GM04503 (cell line): ENCODE measurements around the gene NUP210L.
A peak's percentile ranks its signal among the peaks of the same experiment; 100 is the strongest.
"Not testable (repeated sequence)": the region's sequence is repeated elsewhere in the genome, so short reads cannot be mapped to it uniquely, and the experiment has no call there.

Source experiments
- DNase-seq: peaks from one replicate; pipeline ENCODE4 v3.0.0-alpha.2; 2012; ENCODE audit warnings: low read depth

NUP210L gene

DNA sequence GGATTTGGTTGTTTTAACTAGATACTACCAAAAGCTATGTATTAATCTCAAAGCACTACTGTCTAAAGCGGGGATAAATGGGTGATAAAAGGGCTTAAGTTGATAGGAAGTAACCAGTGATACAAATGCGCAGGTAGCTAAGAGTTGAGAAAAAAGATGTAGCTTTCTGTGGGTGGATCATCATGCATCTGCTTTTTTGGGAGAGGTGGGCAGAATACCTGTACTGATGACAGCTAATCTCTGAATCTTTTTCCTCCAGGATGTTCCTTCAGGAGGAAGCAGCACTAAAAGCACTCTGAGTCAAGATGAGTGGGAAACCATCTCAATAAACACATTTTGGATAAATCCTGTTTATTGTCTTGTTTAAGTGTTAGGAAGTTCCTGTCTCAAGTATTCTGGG, 163.1 kb downstream of the NUP210L start:
- no peak for DNase-seq

DNA sequence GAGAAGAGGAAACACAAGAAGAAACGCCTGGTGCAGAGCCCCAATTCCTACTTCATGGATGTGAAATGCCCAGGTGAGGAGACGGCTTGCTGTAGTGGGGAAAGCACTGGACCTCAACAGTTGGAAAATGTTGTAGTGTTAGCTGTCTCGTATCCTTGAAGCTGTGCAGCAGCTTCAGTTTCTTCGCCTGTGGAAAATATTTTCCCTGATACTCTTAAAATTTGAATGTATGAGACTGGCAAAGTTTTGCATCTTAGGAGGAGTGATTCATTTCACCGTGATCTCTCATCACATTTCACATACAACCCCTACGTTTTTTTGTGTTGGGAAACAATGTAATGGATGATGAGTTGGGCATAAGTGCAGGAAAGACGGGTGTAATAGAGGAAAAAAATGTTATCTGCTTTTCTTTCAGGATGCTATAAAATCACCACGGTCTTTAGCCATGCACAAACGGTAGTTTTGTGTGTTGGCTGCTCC, 163.7 kb downstream of the NUP210L start:
- no peak for DNase-seq

GRCh38 chr1:153990468-153991150, 164.3 kb downstream of the NUP210L start, which contains the start of gene RPS27:
Gene RPS27 (plus strand): TSS chr1:153990762. CDS start chr1:153990797, 35 bp downstream.
- DNase-seq: peak; percentile 87

- DNase-seq: no peak
Observed at GRCh38 chr1:153987621-153988020, 167.3 kb downstream of the NUP210L start.

DNA sequence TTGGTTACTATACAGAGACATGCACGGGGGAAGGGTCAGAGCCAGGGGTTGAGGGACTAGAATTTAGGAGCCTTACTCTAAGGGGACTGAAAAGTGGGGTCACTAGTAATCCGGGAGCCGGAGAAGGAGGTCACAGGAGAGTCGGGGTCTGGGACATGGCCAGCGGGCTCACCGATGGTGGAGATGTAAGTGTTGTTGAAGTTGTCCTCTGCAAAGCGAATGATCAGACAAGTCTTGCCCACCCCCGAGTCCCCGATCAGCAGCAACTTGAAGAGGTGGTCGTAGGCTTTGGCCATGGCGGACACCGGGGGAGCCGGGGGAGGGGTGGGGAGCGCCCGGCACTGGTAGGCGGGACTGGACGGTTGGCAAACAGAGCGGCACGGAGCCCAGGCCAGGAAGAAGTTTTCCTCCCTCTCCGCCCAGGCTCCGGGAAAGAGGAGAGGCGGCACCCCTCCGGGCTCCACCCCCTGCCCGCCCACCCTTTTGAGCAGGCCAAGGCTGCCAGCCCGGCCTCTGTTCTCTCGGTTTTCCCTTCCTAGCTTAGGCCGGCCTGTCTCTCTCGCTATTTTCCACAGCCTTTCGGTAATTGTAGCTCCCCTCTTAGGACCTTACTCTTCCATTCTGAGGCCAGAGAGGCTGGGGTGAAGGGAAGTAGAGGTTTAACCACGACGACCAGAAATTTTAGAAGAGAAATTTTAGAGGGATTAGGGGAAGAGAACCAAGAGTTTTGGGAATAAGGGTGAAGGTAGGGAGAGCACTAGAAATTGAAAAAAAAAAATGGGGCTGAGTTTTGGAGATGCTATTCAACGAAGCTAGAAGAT, 168.7 kb downstream of the NUP210L start, which contains the start of gene RAB13:
Gene RAB13, minus strand, starts transcription at position 399 of the 821 bp plus-strand sequence. Its CDS starts 103 bp downstream, at position 296.
- no peak for DNase-seq

DNA sequence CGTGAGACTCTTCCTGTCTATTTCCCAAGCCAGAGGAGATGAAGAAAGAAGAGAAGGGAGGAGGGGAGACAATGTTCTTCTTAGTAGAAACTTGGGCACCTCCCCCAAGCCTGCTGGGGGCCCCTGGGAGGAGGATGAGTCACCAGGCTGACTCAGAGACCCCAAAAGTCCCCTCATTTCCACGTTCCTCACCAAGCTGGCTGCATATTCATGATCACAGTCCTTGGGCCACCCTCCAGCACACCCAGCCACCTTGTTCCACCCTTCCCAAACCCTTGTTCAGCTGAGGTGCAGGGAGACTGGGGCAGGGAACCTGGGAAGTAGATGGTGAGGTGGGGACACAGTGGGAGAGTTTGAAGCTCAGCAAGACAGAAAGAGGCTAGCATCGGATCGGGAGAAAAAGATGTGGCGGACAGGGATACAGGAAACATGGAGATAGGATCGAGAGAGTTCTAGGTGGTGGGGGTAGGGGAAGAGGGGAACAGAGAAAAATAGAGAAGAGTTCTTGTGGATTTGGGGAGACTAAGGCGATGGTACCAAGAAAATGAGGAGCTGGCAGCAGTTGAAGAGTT, 169.4 kb downstream of the NUP210L start:
- DNase-seq: no peak

GRCh38 chr1:153984123-153984894, 170.6 kb downstream of the NUP210L start:
- DNase-seq: no peak

- DNase-seq: not testable (repeated sequence)
Observed at GRCh38 chr1:153981735-153982134, 173.1 kb downstream of the NUP210L start.

DNA sequence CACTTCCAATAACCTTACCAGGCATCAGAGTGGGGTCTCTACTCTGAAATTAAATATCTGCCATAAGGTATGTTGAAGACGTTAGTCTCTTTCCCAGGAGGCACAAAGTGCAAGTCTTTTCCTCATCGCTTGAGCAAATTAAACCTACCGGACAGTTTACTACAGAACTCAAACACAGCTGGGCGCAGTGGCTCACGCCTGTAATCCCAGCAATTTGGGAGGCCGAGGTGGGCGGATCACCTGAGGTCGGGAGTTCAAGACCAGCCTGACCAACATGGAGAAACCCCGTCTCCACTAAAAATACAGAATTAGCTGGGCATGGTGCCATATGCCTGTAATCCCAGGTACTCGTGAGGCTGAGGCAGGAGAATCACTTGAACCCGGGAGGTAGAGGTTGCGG, 175.8 kb downstream of the NUP210L start:
- not testable (repeated sequence) for DNase-seq

GRCh38 chr1:153978274-153978909, 176.5 kb downstream of the NUP210L start:
- DNase-seq: no peak

DNA sequence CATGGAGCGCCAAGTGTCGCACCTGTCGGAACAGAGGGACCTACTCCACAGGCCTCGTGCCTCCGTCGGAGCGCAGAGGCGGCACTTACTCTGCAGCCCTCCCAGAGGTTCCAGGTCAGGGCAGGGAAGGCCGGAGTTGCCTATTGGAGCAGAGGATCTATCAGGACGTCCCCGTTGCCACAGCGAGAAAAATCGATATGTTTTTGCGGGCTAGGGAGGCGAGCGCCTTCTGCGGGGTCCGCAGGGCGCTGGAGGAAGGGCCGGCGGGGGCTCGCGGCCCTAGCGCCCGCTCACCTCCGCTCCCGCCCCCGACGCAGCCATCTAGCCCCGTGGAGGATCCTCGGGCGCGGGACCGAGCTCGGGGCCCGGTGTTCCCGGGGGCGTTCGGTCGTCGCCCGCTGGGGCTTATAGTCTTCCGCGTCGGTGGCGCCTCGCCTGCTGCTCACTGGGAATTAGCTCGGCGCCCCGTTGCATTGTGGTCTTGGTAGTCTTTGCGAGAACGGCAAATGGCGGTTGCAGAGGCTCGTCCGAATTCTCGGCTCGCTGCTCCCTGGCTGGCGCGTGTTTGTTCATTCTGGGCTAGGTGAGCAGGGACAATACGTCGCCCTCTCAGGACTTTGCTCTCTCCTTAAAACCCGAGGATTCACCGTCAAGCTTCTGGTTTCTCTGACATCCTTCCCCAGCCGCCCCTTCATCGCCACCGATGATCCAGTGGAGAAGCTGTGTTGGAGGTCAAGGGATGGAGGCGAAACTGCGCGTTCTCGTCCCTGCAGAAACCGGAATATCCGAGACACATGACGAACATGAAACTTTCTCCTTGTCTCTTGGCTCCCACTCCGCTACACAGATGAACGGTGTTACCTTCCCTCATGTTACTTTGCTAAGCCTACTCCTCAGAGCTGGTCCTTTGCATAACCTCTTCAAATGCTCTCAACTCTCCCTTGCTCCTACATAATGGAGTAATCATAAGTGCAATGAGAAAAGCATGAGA, 177.3 kb downstream of the NUP210L start, which contains the start of gene JTB:
Gene JTB, minus strand, starts transcription at position 425 of the 991 bp plus-strand sequence. Its CDS starts 422 bp downstream, at position 3.
- no peak for DNase-seq

DNA sequence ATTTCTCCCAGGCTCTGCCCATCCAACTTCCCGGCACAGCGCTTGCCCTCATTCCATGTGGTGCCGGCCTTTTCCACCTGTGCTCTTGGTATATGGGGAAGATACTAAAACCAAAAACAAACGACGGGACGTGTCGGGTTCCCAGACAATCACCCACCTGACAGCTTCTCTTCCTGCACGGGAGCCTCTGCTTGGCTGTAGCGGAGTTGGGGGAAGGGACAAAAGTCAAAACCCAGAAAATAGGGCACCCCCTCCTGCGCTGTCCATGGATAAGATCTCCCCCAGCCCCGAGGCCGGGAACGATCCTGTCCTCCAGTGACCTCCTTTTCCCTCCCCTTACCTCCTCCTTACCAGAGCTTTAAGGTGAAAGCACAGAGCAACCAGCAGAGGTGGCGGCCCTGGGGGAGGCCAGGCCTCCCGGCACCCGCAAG, 178.0 kb downstream of the NUP210L start:
- DNase-seq: no peak

GRCh38 chr1:153973525-153973924, 181.3 kb downstream of the NUP210L start:
- no peak for DNase-seq

DNA sequence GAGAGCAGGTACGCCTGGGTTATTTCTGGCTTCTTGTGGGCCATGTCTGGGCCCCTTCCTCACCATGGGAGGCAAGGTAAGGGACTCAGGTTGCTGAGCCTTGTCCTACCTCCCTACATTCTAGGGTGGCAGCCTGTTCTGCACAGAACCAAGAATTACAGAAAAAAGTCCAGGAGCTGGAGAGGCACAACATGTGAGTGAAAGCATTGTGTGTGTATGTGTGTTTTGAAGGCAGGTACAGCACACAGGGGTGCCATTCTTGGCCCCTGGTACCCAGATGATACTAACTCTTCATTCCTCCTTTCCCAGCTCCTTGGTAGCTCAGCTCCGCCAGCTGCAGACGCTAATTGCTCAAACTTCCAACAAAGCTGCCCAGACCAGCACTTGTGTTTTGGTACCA, 181.8 kb downstream of the NUP210L start:
- no peak for DNase-seq

DNA sequence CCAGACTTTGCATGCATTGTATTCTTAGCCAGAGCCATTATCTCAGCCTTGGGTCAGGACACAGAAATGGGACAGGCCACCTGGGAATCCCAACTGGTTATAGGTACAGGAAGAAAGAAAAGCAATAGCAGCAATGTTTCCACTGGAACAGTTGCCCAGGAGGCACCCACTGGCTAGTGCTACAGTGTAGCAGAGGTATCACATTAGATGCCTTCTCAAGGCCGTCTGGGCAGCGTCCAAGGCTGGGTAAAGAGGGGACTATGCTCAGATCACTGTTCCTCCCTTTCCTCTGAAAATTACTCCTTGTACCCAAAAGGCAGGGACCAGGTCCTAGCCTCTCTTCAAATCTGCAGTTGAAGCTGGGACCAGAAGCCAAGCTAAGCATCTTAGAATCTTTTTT, 184.5 kb downstream of the NUP210L start:
- no peak for DNase-seq

DNA sequence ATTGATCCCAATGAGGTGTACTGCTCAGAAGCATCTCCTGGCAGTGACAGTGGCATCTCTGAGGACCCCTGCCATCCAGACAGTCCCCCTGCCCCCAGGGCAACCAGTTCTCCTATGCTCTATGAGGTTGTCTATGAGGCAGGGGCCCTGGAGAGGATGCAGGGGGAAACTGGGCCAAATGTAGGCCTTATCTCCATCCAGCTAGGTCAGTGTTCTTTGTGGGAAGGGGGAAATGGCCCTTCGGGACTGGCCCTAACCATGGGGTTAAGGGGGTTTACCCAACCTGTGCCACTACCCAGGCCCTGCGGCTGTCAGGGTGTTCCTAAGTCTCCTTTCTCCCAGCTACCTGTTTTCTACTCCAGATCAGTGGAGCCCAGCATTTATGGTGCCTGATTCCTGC, 185.9 kb downstream of the NUP210L start:
- no peak for DNase-seq

DNA sequence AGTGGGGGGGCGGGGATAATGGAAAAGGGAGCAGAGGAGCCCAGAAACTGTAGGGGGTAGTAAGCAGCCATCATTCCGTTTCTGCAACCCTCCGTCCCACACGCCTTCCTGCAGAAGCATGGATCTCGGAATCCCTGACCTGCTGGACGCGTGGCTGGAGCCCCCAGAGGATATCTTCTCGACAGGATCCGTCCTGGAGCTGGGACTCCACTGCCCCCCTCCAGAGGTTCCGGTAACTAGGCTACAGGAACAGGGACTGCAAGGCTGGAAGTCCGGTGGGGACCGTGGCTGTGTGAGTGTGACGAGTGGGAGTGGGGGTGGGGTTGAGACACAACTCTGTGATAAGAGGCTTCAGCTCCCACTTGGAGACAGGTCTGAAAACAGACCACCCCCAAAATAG, 186.5 kb downstream of the NUP210L start:
- DNase-seq: no peak

DNA sequence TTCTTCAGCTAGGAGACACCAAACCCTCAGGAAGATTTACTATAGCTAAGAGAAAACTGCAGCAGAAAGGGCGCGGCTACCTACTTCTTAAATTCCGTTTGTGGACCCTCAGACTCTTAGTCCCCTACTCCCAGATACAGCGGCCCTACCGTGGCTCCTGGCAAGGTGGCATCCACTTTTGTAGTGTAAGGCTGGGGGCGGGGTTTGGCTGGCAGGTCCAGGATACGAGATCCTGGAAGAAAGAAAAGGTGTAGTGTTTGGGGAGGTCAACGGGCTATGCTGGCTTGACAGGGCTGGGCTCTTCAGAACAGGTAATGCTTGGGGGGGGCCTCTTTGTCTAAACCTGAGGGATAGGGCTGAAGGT, 186.9 kb downstream of the NUP210L start:
- DNase-seq: no peak

GRCh38 chr1:153967107-153967999, 187.5 kb downstream of the NUP210L start, which contains the start of gene CREB3L4:
Gene CREB3L4 (plus strand): TSS chr1:153967902. CDS start chr1:153968526, 624 bp downstream.
- DNase-seq: peak; percentile 85
